ENCODE data around the gene PDGFD.

- TF ChIP-seq, protein P1, sequence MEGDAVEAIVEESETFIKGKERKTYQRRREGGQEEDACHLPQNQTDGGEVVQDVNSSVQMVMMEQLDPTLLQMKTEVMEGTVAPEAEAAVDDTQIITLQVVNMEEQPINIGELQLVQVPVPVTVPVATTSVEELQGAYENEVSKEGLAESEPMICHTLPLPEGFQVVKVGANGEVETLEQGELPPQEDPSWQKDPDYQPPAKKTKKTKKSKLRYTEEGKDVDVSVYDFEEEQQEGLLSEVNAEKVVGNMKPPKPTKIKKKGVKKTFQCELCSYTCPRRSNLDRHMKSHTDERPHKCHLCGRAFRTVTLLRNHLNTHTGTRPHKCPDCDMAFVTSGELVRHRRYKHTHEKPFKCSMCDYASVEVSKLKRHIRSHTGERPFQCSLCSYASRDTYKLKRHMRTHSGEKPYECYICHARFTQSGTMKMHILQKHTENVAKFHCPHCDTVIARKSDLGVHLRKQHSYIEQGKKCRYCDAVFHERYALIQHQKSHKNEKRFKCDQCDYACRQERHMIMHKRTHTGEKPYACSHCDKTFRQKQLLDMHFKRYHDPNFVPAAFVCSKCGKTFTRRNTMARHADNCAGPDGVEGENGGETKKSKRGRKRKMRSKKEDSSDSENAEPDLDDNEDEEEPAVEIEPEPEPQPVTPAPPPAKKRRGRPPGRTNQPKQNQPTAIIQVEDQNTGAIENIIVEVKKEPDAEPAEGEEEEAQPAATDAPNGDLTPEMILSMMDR (IDR thresholded peaks at IDR 0.05; ENCODE audit: poor library complexity, severe bottlenecking), result no peak
- no peak for TF ChIP-seq REST (IDR thresholded peaks at IDR 0.05; ENCODE audit: borderline replicate concordance)
- no peak for TF ChIP-seq RAD21 (conservative IDR thresholded peaks at IDR 0.05)
These were observed 228.7 kb downstream of the PDGFD start for GRCh38 chr11:103935219-103935618.

Measured in neural cell (in vitro differentiated cells).